HepG2 (cell line): ENCODE measurements around the gene PRRG3. TPM values are rescaled to one million over a fixed set of nuclear protein-coding genes. Genes with fewer than 3 reads are reported as not detected.

Experiments
- ATAC-seq: fragments of 200-7000 bp; cut with Tn5 transposase; 3 replicates; pipeline ENCODE4 v1.9.1; 2020; ENCODE audit warnings: mild to moderate bottlenecking, moderate library complexity
- BruUV-seq: library from RNA; stranded (reverse); fragments of 400-500 nt; replicated peaks from 2 replicates; lab custom pipeline; 2021; lab: Mats Ljungman, UMichigan
- CTCF ChIA-PET: fragments of 300-600 bp; formaldehyde crosslinking; extraction: SDS; loops from one replicate; lab custom pipeline; 2021; ENCODE audit warnings: low total read pairs, inconsistent platforms, low intra/inter-chr PET ratio; lab: Yijun Ruan, JAX
- POLR2A ChIA-PET: fragments of 350-600 bp; sonication (Branson Sonifier 250); formaldehyde crosslinking; loops from one replicate; lab custom pipeline; 2020; ENCODE audit warnings: antibody characterized with exemption, inconsistent platforms; lab: Yijun Ruan, JAX
- DNase-seq: peaks from one replicate; pipeline ENCODE4 v3.0.0-alpha.2; 2015; ENCODE audit warnings: low spot score
- FAIRE-seq: peaks from 3 replicates; lab custom pipeline; 2011; peaks lifted over from hg19 to GRCh38; lab: Jason Lieb, UNC
- H2AFZ ChIP-seq: one replicate; pipeline ENCODE4 v1.6.1; 2011; ENCODE audit warnings: low read length, inconsistent platforms
- H3K27ac ChIP-seq: fragments of 300-600 bp; 3 replicates; pipeline ENCODE4 v1.8.0; 2011; ENCODE audit warnings: mixed run types, mild to moderate bottlenecking, mixed read lengths, low read length, inconsistent platforms; ENCODE audit not compliant: insufficient read depth; ENCODE audit errors: extremely low read length
- H3K27me3 ChIP-seq, 2 experiments: fragments of 200-600 bp in 1 of 2; 2 replicates in 1 of 2; 3 replicates in 1 of 2; pipeline versions ENCODE4 v1.6.0 to v1.8.0; 2011; ENCODE audit warnings: low read length in 2 of 2, mild to moderate bottlenecking in 2 of 2, moderate library complexity in 2 of 2, inconsistent platforms in 1 of 2; ENCODE audit not compliant: insufficient read depth in 2 of 2, control insufficient read depth in 1 of 2
- H3K36me3 ChIP-seq, 2 experiments: fragments of 200-600 bp in 1 of 2; replicated peaks in 1 of 2; 2 replicates in 1 of 2; 3 replicates in 1 of 2; pipeline versions ENCODE4 v1.5.1 to v1.8.0; 2011; ENCODE audit warnings: low read length in 2 of 2, inconsistent platforms in 1 of 2; ENCODE audit not compliant: insufficient read depth in 2 of 2, control insufficient read depth in 1 of 2
- H3K4me1 ChIP-seq: 2 replicates; pipeline ENCODE4 v1.5.1; 2012; ENCODE audit warnings: low read length, inconsistent platforms; ENCODE audit not compliant: insufficient read depth
- H3K4me2 ChIP-seq: 2 replicates; pipeline ENCODE4 v1.6.0; 2011; ENCODE audit warnings: low read depth, low read length, inconsistent platforms
- H3K4me3 ChIP-seq, 3 experiments: fragments of 200-600 bp in 1 of 3; sonication (generic), shearing (Covaris generic) in 1 of 3; replicated peaks in 1 of 3; 2 replicates each; pipeline ENCODE4 v1.5.1; 2011 to 2016; ENCODE audit warnings: low read length in 3 of 3, inconsistent platforms in 2 of 3, low read depth in 2 of 3, mild to moderate bottlenecking in 2 of 3, control low read depth in 1 of 3, mixed read lengths in 1 of 3; ENCODE audit not compliant: insufficient read depth in 1 of 3
- H3K79me2 ChIP-seq: one replicate; pipeline ENCODE4 v1.6.1; 2011; ENCODE audit warnings: low read length, inconsistent platforms; ENCODE audit not compliant: insufficient read depth
- H3K9ac ChIP-seq: 2 replicates; pipeline ENCODE4 v1.6.0; 2011; ENCODE audit warnings: mild to moderate bottlenecking, low read depth, low read length, inconsistent platforms; ENCODE audit not compliant: insufficient read depth
- H3K9me3 ChIP-seq: 2 replicates; pipeline ENCODE4 v1.5.1; 2012; ENCODE audit warnings: mild to moderate bottlenecking, low read length
- H4K20me1 ChIP-seq: 2 replicates; pipeline ENCODE4 v1.6.0; 2011; ENCODE audit warnings: inconsistent platforms, mild to moderate bottlenecking, low read length, moderate library complexity; ENCODE audit not compliant: insufficient read depth
- PPARG ChIP-seq: conservative IDR thresholded peaks from 2 replicates; pipeline ENCODE4 v1.6.1; 2016; ENCODE audit warnings: missing biosample characterization, missing genetic modification reagents
- RXRB ChIP-seq: IDR thresholded peaks from 2 replicates; pipeline ENCODE4 v1.6.1; 2016; ENCODE audit warnings: borderline replicate concordance, missing genetic modification reagents, missing compliant biosample characterization
- ZNF24 ChIP-seq: fragments of 450-650 bp; IDR thresholded peaks from 2 replicates; pipeline ENCODE4 v1.6.1; 2017; ENCODE audit warnings: antibody characterized with exemption, mild to moderate bottlenecking
- WGBS: methylation state at CpG from one replicate; pipeline ENCODE4 v1.1.6; 2017; ENCODE audit warnings: low lambda C conversion rate; 5-methylcytosine and 5-hydroxymethylcytosine counted together
- in situ Hi-C: cut with HindIII; loops from 2 replicates; pipeline ENCODE4 v1.10.0; 2017; ENCODE audit warnings: low pct_unique_long_range_greater_than_20kb; ENCODE audit not compliant: extremely low pct_ligation_motif_present
- intact Hi-C: fragments of 100-400 bp; cut with micrococcal nuclease; formaldehyde crosslinking; loops from one replicate; pipeline ENCODE4 v1.10.0; 2022; ENCODE audit not compliant: unreplicated experiment
- polyA plus RNA-seq, 8 experiments: library from polyadenylated mRNA; depleted of rRNA in 3 of 8; stranded (reverse) in 7 of 8; unstranded in 1 of 8; fragments of >200 nt; fragmentation: Illumina TruSeq in 4 of 8; extraction: Trizol in 4 of 8; gene quantifications; 2 replicates each; pipeline versions ENCODE4 v1.2.1 to v1.2.3, GENCODE V29; 2011 to 2016; ENCODE audit warnings: low read depth in 4 of 8, missing spikeins in 1 of 8, mixed read lengths in 1 of 8; ENCODE audit not compliant: insufficient read depth in 1 of 8
- total RNA-seq, 5 experiments: library from RNA; depleted of rRNA; stranded (reverse); fragments of >200 nt; fragmentation: Illumina TruSeq; extraction: Trizol; gene quantifications; 2 replicates each; pipeline ENCODE4 v1.2.3, GENCODE V29; 2016; ENCODE audit warnings: low read depth in 1 of 5
- TF ChIP-seq, protein P1 (sequence below): sonication (generic); formaldehyde crosslinking; IDR thresholded peaks from 2 replicates; pipeline ENCODE4 v1.4.0; 2020; ENCODE audit warnings: missing genetic modification reagents

PRRG3 gene
- total and polyA plus RNA-seq, 2 of the 13 experiments (the other 11 are each of a cell fraction or from before 2014, with no cell fraction given): not detected

DNA sequence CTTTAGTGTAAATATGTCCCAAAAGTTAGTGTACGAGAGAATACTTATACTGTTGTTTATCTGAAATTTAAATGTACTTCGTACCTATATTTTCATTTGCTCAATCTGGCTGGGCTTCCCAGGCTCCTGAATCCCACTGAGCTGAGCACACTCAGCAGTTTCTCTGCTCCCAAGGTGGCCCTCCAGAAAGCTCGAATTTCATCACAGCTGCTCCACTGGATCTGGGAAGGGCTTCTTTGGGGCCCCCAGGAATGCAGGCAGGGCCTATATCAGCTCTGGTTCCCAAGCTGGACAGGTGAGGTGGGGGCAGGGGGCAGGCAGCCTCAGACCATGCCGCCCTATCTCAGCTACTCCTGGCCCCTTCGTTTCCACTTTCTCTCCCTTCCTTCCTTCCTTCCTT lies 19.1 kb downstream of the PRRG3 start:
- Histone ChIP-seq H3K4me2 (no peak overlapping the region), H3K27me3 (no peaks in the 10 kb centered on the region), H3K9me3 (no peaks in the 10 kb centered on the region), H3K27ac (no peak overlapping the region), H3K36me3 (no peaks in the 10 kb centered on the region), H4K20me1 (no peaks in the 10 kb centered on the region), H2AFZ (no peak overlapping the region), H3K4me1 (no peaks in the 10 kb centered on the region), H3K4me3 (no peak overlapping the region), H3K9ac (no peak overlapping the region), H3K79me2 (no peaks in the 10 kb centered on the region)
- no peak for FAIRE-seq
- DNase-seq: no peak
- no TSS peak for BruUV-seq
- ChIA-PET POLR2A (no interaction called here), CTCF (interaction anchor here (1.5 kb wide), 1 partner anchor 922 kb away, joined by 4 read pairs; no protein-coding TSS in a partner anchor)
- intact Hi-C loops: no loop called here
- no peak for TF ChIP-seq RXRB (CRISPR knock-in tag)
- TF ChIP-seq, protein P1, sequence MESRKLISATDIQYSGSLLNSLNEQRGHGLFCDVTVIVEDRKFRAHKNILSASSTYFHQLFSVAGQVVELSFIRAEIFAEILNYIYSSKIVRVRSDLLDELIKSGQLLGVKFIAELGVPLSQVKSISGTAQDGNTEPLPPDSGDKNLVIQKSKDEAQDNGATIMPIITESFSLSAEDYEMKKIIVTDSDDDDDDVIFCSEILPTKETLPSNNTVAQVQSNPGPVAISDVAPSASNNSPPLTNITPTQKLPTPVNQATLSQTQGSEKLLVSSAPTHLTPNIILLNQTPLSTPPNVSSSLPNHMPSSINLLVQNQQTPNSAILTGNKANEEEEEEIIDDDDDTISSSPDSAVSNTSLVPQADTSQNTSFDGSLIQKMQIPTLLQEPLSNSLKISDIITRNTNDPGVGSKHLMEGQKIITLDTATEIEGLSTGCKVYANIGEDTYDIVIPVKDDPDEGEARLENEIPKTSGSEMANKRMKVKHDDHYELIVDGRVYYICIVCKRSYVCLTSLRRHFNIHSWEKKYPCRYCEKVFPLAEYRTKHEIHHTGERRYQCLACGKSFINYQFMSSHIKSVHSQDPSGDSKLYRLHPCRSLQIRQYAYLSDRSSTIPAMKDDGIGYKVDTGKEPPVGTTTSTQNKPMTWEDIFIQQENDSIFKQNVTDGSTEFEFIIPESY: no peak
- no peak for ATAC-seq
- 0% methylated on average over 2 of the region's 5 CpGs for WGBS
- in situ Hi-C loops: no loop called here

DNA sequence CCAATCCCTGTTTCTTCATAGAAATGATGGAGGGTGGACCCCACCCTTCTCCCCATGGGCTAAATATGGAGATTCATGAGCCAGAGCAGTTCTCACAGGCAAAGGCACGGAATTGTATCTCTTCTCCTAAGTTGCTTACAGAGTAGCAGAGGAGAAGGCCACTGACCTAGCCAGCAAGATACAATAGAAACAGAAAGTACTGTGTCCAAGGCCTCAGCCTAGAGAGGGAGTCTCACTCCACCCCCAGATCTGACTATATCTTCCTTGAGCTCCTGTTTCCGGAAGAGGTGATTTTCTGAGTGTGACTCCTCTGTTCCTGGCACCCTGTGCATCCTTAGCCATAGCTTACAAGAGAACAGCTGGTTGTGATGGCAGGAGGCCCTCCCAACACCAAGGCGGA lies 20.5 kb downstream of the PRRG3 start, which contains the start of gene FATE1:
Gene FATE1 (plus strand): TSS at position 284 of the 400 bp plus-strand sequence. CDS start 85 bp downstream, at position 369.
- Histone ChIP-seq H3K27ac (no peak within 1 kb of the TSS), H3K27me3 (no peaks in the 10 kb centered on the region), H2AFZ (no peak within 1 kb of the TSS), H3K4me1 (no peaks in the 10 kb centered on the region), H3K9ac (no peak within 1 kb of the TSS), H3K9me3 (no peaks in the 10 kb centered on the region), H3K4me3 (no peak within 1 kb of the TSS), H3K4me2 (no peak within 1 kb of the TSS), H3K79me2 (no peaks in the 10 kb centered on the region), H4K20me1 (no peaks in the 10 kb centered on the region), H3K36me3 (no peaks in the 10 kb centered on the region)
- BruUV-seq: no TSS peak
- ChIA-PET POLR2A (no interaction called here), CTCF (no interaction called here)
- no peak for FAIRE-seq
- intact Hi-C loops (no loop called here), in situ Hi-C loops (no loop called here)
- 0% methylated on average over 2 of the region's 3 CpGs for WGBS
- no peak for DNase-seq
- TF ChIP-seq PPARG (CRISPR knock-in tag) (no peak), ZNF24 (no peak)
- ATAC-seq: no peak
